Keratinocyte (primary cell): ENCODE results near the gene SMAD3. TPM values are rescaled to one million over a fixed set of nuclear protein-coding genes. Genes with fewer than 3 reads are reported as not detected.

Source experiments
- DNase-seq: peaks from one replicate; pipeline ENCODE4 v3.0.0-alpha.2; 2011; ENCODE audit warnings: low read depth, missing footprints, low spot score
- FAIRE-seq: peaks from 2 replicates; lab custom pipeline; 2011; peaks lifted over from hg19 to GRCh38; lab: Jason Lieb, UNC
- H2AFZ ChIP-seq: 2 replicates; pipeline ENCODE4 v1.6.0; 2012; ENCODE audit warnings: low read length, control low read depth, inconsistent platforms; ENCODE audit not compliant: control insufficient read depth
- H3K27ac ChIP-seq: 2 replicates; pipeline ENCODE4 v1.5.1; 2011; ENCODE audit warnings: low read length; ENCODE audit not compliant: control insufficient read depth, insufficient read depth
- H3K27me3 ChIP-seq: 3 replicates; pipeline ENCODE4 v1.6.0; 2011; ENCODE audit warnings: low read length; ENCODE audit not compliant: control insufficient read depth, insufficient read depth; ENCODE audit errors: extremely low read depth
- H3K36me3 ChIP-seq, 2 experiments: 2 replicates in 1 of 2; 3 replicates in 1 of 2; pipeline ENCODE4 v1.5.1; 2011; ENCODE audit warnings: low read length in 2 of 2, mild to moderate bottlenecking in 1 of 2; ENCODE audit not compliant: control insufficient read depth in 2 of 2, insufficient read depth in 2 of 2; ENCODE audit errors: extremely low read depth in 1 of 2
- H3K4me1 ChIP-seq: 3 replicates; pipeline ENCODE4 v1.5.1; 2011; ENCODE audit warnings: low read length; ENCODE audit not compliant: control insufficient read depth, insufficient read depth; ENCODE audit errors: extremely low read depth
- H3K4me2 ChIP-seq: 3 replicates; pipeline ENCODE4 v1.6.0; 2011; ENCODE audit warnings: low read depth, low read length; ENCODE audit not compliant: control insufficient read depth, insufficient read depth; ENCODE audit errors: extremely low read depth
- H3K4me3 ChIP-seq, 3 experiments: fragments of 200-600 bp in 1 of 3; sonication (generic) in 1 of 3; 2 replicates in 2 of 3; 3 replicates in 1 of 3; pipeline ENCODE4 v1.5.1; 2011 to 2016; ENCODE audit warnings: low read length in 3 of 3, mild to moderate bottlenecking in 3 of 3, control low read depth in 2 of 3, inconsistent platforms in 1 of 3, low read depth in 1 of 3, mixed read lengths in 1 of 3, mixed run types in 1 of 3, moderate library complexity in 1 of 3; ENCODE audit not compliant: control insufficient read depth in 2 of 3, insufficient read depth in 2 of 3; ENCODE audit errors: extremely low read depth in 1 of 3
- H3K79me2 ChIP-seq: 2 replicates; pipeline ENCODE4 v1.6.0; 2012; ENCODE audit warnings: low read length; ENCODE audit not compliant: control insufficient read depth, insufficient read depth
- H3K9ac ChIP-seq: 3 replicates; pipeline ENCODE4 v1.6.0; 2011; ENCODE audit warnings: low read length; ENCODE audit not compliant: control insufficient read depth, insufficient read depth; ENCODE audit errors: extremely low read depth
- H3K9me1 ChIP-seq: 3 replicates; pipeline ENCODE4 v1.6.0; 2011; ENCODE audit warnings: low read length; ENCODE audit not compliant: control insufficient read depth, insufficient read depth; ENCODE audit errors: extremely low read depth
- H3K9me3 ChIP-seq: 2 replicates; pipeline ENCODE4 v1.5.1; 2012; ENCODE audit warnings: low read depth, low read length; ENCODE audit not compliant: control insufficient read depth
- H4K20me1 ChIP-seq: 3 replicates; pipeline ENCODE4 v1.6.0; 2011; ENCODE audit warnings: low read length; ENCODE audit not compliant: control insufficient read depth, insufficient read depth; ENCODE audit errors: extremely low read depth
- CTCF ChIP-seq, 3 experiments: IDR thresholded peaks in 1 of 3; conservative IDR thresholded peaks in 1 of 3; optimal IDR thresholded peaks in 1 of 3; 2 replicates in 2 of 3; 3 replicates in 1 of 3; pipeline versions ENCODE3 to v1.5.1; 2011; ENCODE audit warnings: low read length in 3 of 3, mild to moderate bottlenecking in 3 of 3, moderate library complexity in 2 of 3, control low read depth in 1 of 3, inconsistent platforms in 1 of 3; ENCODE audit not compliant: insufficient read depth in 2 of 3; ENCODE audit errors: extremely low read depth in 1 of 3
- EZH2 ChIP-seq: IDR thresholded peaks from one replicate; pipeline ENCODE4 v1.6.1; 2012; ENCODE audit warnings: inconsistent platforms, mild to moderate bottlenecking, low read length, moderate library complexity
- dilution Hi-C: fragments of 300-500 bp; cut with MboI; formaldehyde crosslinking; loops from one replicate; pipeline ENCODE4 v1.7.0; 2020; ENCODE audit warnings: low sequenced_read_pairs; ENCODE audit not compliant: extremely low pct_ligation_motif_present
- polyA plus RNA-seq, 5 experiments: library from polyadenylated mRNA; depleted of rRNA in 3 of 5; stranded (reverse) in 3 of 5; stranded (forward) in 1 of 5; unstranded in 1 of 5; fragments of >200 nt; gene quantifications; 1 replicate in 1 of 5; 2 replicates in 3 of 5; 3 replicates in 1 of 5; pipeline versions ENCODE4 v1.2.1 to v1.2.3, GENCODE V29; 2011 to 2012; ENCODE audit warnings: missing spikeins in 2 of 5, low read depth in 1 of 5, low replicate concordance in 1 of 5

Gene SMAD3
- polyA plus RNA-seq, 1 donor (not counting 4 experiments of a cell fraction or from before 2014, with no cell fraction given) = 33.7 TPM

DNA sequence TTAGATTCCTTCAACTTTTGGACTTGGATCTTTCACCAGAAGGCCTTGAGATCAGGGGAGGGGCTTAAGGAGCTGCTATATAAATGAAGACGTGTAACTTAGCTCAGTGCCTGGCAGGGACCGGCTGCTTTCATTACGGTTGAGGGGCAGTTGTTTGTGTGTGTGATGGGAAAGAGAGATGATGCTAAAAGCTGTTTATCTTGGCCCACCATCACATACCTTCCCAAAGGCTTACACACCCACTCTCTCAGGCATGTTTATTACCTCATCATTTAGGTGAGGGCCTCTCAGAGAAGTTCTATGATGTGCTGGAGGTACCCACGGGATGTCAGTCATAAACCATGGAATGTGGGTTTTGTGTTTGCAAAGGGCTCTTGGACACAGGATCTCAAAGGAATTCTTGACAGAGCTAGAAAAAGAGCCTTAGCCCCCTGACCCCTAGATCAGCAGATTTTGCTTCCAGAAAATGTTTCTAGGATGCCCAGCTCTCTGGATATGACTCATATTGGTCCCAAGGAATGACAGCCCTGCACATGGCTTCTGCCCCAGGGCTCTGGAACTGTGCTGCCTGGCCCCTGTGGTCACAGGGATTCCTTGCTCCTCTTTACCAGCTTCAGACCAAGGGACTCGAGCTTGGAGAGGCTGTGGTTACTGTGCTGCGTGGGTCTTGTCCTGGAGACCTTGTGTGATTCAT lies 15.9 kb upstream of the SMAD3 start:
- Histone ChIP-seq H3K4me2 (peak overlapping the region; percentile 60), H3K27me3 (no peaks in the 10 kb centered on the region), H3K9me3 (no peaks in the 10 kb centered on the region), H4K20me1 (no peaks in the 10 kb centered on the region), H3K27ac (peak overlapping the region; percentile 95), H2AFZ (peak overlapping the region; percentile 15), H3K9me1 (no peaks in the 10 kb centered on the region), H3K4me1 (peaks cover 35% of the 10 kb centered on the region), H3K36me3 (no peaks in the 10 kb centered on the region), H3K79me2 (no peaks in the 10 kb centered on the region), H3K4me3 (no peak overlapping the region), H3K9ac (peak overlapping the region; percentile 72)
- DNase-seq = peak; percentile 76
- dilution Hi-C loops = no loop called here
- TF ChIP-seq CTCF (optimal IDR thresholded peaks at IDR 0.05 in 1 of 3, IDR thresholded peaks at IDR 0.05 in 1 of 3, conservative IDR thresholded peaks at IDR 0.05 in 1 of 3; ENCODE audit: extremely low read depth in 1 of 3, insufficient read depth in 2 of 3, low read length in 3 of 3) = peak in 2 of 3 experiments; percentile 16 to 39
- no peak for TF ChIP-seq EZH2
- FAIRE-seq = peak; percentile 74

DNA sequence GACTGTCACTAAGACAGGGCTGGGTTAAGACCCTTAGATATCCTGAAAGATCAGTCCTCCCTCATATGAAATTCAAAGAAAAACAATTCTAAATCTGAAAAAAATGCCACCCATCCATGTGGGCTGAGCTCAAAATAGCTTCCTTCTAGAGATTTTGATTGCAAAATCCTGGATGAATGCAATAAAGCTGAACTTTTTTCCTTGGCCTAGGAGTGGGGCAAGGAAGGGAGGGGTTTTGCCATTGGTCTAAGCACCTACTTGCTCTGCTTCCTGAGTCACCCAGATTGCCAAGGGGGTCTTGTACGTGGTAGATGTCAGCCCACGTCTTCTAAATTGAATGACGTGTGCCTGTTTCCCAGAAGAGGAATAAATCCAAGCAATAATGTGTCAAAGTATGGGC lies 15.3 kb upstream of the SMAD3 start:
- DNase-seq = peak; percentile 75
- H3K4me1 ChIP-seq = peaks cover 32% of the 10 kb centered on the region
- no peak overlapping the region for H3K4me3 ChIP-seq
- no peak overlapping the region for H2AFZ ChIP-seq
- peak overlapping the region; percentile 72 for H3K9ac ChIP-seq
- H3K79me2 ChIP-seq = no peaks in the 10 kb centered on the region
- H3K27me3 ChIP-seq = no peaks in the 10 kb centered on the region
- H3K9me3 ChIP-seq = no peaks in the 10 kb centered on the region
- no peak for TF ChIP-seq EZH2
- no peak for TF ChIP-seq CTCF (optimal IDR thresholded peaks at IDR 0.05 in 1 of 3, IDR thresholded peaks at IDR 0.05 in 1 of 3, conservative IDR thresholded peaks at IDR 0.05 in 1 of 3; ENCODE audit: extremely low read depth in 1 of 3, insufficient read depth in 2 of 3, low read length in 3 of 3)
- H3K36me3 ChIP-seq = no peaks in the 10 kb centered on the region
- FAIRE-seq = no peak
- H3K9me1 ChIP-seq = no peaks in the 10 kb centered on the region
- H4K20me1 ChIP-seq = no peaks in the 10 kb centered on the region
- peak overlapping the region; percentile 60 for H3K4me2 ChIP-seq
- dilution Hi-C loops = no loop called here
- peak overlapping the region; percentile 95 for H3K27ac ChIP-seq
